NCI-H526 treated with DMSO at 0.1 percent for 48 hours (cell line): ENCODE results near the gene WDR6.

ENCODE experiments used
- DNase-seq: peaks from one replicate; lab custom pipeline; 2025; lab: John Stamatoyannopoulos, UW

Gene WDR6

GRCh38 chr3:49007068-49007770 is at the start of gene WDR6:
Gene WDR6, plus strand, starts transcription at chr3:49007391. Its CDS starts 41 bp downstream, at chr3:49007432.
- peak; percentile 95 for DNase-seq

DNA sequence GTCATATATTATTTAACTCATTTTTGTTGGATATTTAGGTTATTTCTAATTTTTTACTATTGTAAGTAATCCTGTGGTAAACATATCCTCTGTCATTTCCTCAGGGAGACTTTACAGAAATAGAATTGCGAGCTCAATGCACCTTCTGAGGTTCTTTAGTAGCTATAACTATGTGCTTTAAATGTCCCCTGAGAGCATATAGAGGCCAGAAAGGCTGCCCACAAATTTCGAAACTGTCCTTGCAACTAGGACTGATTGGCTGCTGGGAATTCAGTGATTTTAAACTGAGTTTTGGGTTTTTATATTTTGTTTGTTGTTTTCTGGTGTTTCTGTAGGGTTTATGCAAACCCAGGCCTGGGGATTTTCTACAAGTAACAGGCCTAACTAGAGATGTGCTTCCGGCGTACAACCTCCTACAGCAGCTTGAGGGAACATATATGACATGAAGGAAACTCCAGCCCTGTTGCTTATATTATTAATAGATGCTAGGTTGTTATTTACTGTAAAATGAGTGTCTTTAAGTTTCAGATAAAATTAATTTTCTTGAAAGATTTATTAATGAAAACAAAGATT is 46.3 kb upstream of the WDR6 start:
- DNase-seq, result no peak

- DNase-seq, result no peak
Measured at GRCh38 chr3:48962340-48962739, 44.9 kb upstream of the WDR6 start.

DNA sequence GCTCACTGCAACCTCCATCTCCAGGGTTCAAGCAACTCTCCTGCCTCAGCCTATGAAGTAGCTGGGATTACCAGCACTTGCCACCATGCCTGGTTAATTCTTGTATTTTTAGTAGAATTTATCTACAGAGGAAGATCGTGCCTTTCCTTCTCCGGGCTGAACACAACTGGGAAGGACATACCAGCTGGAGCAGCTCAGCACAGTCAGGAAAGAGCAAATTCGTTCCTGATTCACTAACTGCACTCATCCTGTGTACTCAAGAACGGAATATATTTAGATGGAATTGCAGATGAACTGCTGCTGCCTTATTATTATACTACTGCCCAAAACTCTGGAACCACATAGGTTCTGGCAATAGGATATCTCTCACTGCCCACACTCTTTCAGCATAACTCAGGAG is 44.3 kb upstream of the WDR6 start:
- no peak for DNase-seq

DNA sequence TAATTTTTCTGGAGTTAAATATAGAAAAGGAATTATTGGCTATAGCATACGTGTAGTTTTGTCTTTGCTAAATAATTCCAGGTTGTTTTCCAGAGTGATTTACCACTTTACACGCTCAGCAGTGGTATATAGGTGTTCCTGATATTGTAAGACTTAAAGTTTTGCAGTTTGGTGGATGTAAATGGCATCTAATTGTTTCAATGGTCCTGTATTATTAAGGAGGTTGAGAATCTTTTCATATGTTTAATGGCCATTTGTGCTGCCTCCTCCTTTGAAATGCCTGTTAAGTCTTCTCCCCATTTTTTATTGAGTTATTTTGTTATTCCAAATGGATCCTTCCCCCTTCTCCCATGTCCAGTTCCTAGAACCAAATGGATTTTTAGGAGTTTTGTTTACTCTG is 43.6 kb upstream of the WDR6 start:
- DNase-seq, result no peak

DNA sequence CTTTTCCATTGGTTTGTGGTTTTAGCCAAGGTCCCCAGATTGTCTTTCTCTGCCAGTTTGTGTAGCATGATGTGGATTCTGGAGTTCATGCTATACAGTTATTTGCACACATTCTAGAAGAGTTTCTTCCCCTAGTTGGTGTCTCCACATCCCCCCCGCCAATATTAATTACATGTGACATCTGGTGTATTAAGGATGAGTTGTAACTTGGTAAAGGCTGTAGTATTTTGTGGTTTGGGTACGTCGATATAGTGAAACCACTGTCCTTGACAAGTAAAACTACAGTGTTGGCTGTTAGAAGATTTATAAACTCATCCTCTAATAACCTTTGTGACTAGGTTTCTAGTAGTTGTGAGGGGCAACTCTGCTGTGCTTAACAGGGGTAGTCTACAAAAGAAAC is 40.8 kb upstream of the WDR6 start:
- DNase-seq, result no peak

DNA sequence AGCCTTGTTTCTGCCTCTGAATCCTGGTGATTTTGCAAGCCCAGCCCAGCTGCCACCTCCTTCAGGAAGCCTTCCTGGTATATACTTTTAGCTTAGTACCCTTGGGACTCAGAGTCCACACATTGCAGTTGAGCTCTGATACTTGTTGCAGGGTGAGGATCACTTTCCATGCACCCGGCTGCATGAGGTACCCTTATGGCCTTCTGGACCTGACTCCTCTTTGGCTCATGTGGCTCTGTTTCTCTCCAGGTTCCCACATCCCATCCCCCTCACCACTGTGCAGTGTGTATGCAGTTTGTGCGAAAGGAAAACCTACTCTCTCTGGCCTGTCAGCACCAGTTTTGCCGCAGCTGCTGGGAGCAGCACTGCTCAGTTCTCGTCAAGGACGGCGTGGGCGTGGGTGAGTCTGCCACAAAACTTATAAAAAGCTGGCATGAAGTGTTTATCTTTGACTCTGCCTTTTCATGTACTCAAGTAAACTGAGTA is 40.3 kb upstream of the WDR6 start:
- DNase-seq, result no peak

GRCh38 chr3:48970586-48970985 is 36.6 kb upstream of the WDR6 start:
- no peak for DNase-seq

- DNase-seq, result no peak
Measured at GRCh38 chr3:48974076-48974864, 32.9 kb upstream of the WDR6 start.

GRCh38 chr3:48979451-48979850 is 27.7 kb upstream of the WDR6 start:
- no peak for DNase-seq

DNA sequence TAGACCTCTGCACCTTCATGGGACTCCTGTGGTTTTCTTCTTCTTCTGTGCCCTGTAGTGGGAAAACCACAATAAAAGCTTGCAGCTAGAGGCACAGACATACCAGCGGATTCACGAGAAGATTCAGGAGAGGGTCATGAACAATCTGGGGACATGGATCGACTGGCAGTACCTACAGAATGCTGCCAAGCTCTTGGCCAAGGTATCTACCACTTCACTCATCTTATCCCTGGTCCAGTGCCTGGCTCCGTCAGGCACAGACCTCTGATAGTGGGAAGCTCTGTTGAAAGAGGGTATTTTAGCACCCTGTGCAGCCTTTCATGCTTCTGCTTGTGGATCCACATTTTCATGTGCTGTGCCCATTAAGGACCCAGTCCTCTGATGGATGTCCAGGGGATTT is 26.9 kb upstream of the WDR6 start:
- no peak for DNase-seq

DNA sequence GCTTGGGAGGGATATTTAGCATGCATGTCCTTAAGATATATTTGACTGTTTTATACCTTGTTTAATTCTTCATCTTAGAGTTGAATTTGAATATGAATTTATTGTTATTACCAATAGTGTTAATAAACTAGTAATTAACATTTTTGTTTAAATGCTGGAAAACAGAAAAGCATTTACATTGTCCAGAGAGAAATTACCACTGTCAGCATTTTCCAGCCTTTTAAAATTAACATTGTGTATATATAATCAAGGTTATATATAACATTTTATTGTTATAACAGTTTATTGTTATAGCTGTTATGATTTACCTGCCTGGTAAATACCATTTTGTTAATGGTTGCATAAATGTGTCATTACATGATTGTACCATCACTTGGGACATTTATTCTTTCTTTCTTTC is 25.2 kb upstream of the WDR6 start:
- no peak for DNase-seq

GRCh38 chr3:48982686-48983085 is 24.5 kb upstream of the WDR6 start:
- no peak for DNase-seq

GRCh38 chr3:48983096-48983495 is 24.1 kb upstream of the WDR6 start:
- DNase-seq, result no peak

DNA sequence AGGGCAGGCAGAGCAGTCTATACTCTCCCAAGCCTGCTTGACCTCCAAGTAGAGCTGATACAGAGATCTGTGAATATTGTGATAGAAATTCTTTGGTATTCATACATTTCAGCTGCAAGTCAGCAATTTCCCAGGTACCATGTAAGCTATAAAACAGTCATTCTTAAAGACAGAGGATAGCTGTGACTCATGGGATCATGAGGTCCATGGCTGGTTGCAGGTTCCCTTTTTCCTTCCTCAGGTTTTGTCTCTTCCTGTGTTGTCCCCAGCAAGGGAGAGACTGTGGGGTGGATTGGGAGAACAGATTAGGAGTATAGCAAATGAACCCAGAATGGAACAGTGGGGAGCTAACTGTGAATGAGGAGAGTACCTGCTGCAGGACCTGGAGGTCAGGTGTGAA is 22.5 kb upstream of the WDR6 start:
- DNase-seq, result no peak

DNA sequence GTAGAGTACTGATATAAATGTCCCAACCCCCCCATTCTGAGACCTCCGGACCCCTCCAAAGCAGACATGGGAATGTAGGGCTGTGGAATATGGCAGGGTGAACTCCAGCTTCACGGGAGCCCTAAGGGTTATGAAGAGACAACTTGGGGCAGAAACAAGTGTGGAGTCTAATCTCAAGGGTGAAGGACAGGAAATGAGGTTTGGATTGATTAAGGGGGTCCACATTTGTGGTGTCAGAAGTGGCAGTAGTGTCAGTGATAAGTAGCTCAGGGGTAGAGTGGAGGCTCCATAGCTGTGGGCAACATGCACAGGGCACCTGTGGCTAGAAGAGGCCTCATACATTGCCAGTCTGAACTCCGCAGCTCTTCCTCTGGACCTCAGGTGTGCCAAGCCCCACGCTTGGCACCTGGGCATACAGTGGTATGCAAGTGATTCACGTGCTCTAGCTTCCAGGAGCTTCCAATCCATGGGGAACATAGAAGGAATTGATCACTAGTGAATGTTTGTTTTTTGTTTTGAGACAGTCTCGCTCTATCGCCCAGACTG is 21.3 kb upstream of the WDR6 start:
- no peak for DNase-seq

DNA sequence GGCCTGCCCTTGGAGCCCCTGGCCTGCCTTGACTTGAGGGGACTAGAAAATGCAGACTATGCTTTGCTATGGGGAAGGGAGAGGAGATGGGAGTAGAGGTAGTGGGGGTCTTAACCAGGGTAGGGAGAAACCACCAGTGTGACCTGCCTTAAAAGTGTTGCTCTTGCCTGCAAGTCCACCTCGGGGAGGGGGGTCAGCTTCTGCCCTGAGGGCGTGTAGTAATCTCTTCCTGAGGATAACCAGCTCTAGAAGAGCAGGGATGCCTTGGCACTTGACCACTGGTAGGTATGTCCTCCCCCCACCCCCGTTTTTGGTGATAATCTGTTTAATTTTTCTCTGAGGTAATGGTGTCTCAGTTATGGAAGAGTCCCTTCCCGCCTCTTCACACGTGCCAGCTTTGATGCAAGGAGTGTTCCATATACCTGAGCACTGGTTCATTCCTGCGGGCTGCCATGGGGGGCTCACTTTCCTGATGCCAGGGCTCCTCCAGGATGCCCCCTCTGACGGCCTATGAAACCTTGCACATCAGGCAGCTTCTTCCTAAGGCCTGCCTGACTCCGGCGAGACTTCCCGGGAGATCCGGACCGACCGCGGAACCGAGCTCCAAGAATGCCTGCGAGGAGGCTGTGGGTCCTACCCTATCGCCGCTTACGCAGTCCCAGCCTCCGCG is 17.9 kb upstream of the WDR6 start:
- no peak for DNase-seq

GRCh38 chr3:48989796-48990635 is 17.2 kb upstream of the WDR6 start, which contains the start of gene P4HTM:
Gene P4HTM, plus strand, starts transcription at chr3:48990241. Its CDS starts 16 bp downstream, at chr3:48990257.
- peak; percentile 44 for DNase-seq

- DNase-seq, result peak; percentile 26
Measured at GRCh38 chr3:48990636-48991469, 16.3 kb upstream of the WDR6 start.

DNA sequence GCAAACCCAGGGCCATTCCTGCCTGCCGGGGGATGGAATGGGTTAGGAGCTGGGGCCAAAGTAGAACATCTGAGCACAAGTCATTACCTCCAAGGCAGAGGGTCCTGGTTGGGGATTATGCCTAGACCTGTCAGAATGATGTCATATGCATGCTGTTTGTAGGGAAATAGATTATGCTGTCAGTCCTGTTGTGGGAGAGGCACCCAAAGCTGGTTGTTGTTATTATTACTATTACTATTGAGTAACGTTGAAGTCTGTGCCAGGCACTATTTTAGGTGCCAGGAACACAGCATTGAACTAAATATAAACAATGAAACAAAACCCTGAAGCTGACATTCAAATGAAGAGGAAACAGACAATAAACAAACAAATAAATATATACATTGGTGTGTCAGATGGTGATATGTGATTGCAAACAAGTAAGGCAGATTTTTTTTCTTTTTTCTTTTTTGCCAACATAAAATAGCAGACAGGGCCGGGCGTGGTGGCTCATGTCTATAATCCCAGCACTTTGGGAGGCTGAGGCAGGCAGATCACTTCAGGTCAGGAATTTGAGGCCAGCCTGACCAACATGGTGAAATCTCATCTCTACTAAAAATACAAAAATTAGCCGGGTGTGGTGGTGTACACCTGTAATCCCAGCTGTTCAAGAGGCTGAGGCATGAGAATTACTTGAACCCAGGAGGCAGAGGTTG is 15.2 kb upstream of the WDR6 start:
- DNase-seq, result no peak
